Hematopoietic multipotent progenitor cell treated with erythropoietin and hydrocortisone succinate and interleukin-3 and kit ligand, for 4 days (in vitro differentiated cells): ENCODE measurements around the gene KLF13.

ENCODE experiments used
- DNase-seq: peaks from one replicate; pipeline ENCODE4 v3.0.0-alpha.2; 2015

The KLF13 gene

DNA sequence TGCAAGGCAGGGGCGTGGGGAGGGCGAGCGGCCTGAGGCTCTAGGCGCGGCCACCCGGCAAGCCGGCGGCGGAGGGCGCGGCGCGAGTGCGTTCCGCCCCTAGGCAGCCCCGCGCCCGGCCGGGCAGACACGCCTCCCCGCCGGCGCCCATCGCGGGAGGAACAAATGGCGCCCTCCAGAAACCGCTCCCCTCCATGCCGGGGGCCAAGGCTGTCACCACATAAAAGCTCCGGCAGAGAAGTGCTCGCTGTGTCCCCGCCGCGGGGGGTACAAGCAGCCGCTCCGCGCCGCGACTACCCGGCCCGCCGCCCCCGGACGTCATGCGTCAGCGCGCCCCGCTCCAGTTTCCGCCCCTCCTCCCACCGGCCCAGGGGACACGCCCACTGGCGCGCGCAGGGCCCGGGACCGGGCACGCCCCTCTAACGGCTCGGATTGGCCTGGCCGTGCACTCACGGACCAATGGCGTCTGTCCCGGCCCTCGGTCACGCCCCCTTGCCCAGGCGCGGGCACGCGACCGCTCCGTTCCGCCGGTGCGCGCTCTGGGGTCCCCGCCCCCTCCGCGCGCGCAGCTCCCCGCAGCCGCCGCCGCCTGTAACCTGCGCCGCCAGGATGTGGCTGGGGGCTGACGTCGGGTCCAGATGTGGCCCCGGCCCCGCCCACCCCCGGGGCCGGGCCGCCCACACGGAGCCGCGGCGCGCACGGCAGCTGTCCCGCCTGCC is at the start of gene KLF13:
Gene KLF13, plus strand, starts transcription at position 680 of the 719 bp plus-strand sequence. CDS start 378 bp downstream, outside the sequence.
- peak; percentile 98 for DNase-seq

DNA sequence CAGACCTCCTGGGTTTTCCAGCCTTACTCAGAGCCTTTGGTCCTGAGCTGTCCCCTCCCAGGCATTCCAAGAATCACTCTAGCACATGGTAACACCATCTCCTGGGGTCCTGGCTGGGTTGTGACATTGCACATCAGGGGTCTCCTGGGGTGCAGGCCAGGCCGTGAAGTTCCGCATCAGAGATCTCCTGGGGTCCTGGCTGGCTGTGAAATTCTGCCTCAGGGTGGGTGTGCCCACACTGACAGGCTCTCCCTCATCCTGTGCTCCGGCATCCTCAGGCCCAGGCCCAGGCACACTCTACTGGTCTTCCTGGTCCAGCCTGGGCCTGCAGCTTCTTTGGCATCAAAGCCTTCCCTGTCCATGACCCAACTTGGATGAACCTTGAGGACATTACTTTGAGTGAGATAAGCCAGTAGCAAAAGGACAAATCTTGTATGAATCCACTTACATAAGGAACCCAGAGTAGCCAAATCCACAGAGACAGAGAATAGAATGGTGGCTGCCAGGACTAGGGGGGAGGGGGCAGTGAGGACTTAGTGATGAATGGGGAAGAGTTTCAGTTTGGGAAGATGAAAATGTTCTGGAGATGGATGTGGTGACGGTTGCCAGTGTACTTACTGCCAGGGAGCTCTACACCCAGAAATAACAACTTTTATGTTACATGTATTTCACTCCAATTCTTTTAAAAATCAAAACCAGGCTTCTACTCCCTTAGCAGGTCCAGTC is 49.1 kb upstream of the KLF13 start:
- no peak for DNase-seq

DNA sequence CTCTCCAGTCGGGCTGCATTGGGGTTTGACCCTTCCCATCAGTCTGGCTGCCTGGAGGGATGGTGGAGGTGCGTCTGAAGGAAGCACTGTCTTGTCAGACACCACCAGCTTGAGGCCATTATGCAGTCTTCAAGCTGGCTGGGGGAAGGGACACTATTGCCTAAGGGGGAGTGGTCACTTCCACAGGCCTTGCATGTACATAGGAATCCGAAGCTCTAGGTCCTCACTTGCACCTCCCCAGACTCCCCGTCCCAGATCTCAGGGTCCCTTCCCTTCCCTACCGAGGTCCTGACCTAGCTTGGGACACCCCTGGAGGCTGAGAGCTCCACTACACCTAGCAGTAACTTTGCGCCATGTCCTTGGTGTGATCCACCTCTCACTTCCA is 48.6 kb upstream of the KLF13 start:
- DNase-seq = no peak

DNA sequence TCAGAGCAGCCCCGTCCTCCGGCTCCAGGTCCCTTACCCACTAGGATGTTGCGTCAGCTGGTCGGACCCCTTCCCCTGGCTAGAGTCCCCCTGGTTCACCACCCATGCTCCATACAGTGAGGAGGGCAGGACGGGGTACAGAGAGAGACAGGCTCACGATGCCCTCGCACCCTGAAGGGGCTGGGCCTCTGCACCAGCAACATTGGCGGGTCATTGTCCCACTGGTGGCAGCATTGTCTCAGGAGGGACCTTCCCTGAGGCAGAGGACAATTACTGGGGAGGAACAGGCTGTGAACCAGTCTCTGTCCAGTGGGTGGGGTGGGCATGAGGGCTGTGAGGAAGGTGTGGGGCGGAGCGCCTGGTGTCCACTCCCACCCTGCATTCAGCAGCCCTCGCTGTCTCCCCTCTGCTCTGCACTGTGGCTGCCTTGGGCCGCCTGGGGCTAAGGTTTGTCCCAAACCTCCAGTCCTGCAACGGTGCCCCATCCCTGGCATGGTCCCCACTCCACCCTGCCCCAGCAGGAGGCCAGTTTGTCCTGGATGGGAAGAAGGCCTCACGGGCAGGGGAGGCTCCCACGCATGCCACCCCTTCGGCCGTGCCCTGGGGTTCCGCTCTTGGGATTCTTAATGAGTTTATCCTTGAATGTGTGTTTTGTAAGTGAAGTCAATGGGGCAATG is 48.0 kb upstream of the KLF13 start:
- no peak for DNase-seq

DNA sequence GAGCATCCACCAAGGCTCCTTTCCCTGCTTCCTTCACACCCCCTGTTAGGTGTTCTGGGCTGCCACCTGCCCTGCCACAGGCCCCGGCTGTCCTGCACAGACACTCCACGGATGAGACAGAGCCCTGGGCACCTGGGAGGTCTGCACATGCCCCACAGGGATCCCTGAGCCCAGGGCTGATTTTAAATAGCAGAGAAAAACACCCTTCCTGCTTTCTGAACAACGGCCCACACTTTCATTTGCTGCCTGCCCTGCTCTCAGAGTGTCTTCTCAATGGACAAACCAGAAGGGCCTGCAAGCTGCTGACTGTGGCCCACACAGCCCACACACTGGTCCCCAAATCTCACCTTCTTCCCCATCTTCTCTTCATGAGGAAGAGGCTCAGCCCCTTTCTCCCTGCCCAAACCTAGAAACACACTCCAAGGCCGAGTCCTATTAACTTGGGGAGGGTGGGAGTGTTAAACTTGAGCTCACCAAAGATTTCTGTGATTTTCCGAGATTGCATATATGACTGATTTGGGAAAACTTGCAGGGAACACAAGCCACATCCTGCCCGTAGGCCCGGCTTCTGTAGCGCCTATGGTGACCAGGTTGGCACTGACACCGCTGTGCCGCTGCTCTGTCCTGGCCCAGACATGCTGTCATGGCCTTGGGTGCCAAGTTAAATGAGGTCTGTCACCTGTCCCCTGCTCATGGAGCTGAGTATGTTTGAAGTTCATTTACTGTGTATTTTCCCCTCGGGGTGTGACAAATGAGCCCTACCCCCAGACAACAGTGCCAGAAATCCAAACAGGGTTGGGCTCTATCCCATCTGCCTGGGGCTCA is 47.2 kb upstream of the KLF13 start:
- DNase-seq = no peak

DNA sequence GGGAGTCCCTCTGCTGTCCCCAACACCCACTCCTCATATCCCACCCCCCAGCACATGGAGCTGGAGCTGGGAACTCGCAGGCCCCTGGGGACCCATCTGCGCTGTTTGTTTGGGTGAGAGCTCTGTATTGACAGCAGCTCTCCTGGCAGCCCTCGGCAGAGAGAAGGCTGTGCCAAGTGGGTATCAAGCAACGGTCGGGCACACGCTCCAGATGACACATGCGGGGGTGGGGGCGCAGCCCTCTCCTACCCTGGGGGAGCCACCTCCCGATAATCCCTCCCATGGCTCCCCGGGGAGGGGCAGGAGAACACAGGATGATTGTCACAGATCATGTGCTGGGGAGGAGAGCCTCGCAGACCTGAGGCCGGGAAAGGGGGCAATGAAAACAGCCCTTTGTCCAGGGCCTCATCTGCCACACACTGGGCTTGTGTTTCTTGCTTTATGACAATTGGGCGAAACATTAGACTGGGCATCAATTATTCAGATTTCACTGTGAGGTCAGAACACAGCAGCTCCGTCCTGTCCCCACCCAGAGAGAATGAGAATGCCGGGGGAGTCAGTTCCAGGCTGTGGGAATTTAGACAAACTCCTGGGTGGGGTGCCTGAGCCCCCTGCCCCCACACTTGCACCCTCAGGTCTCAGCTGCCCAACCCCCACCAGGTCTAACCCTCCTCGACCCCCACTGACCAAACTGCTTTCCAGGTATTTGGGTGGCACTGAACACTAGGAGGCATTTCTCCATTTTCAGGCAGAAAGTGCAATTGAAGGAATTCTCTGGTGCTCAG is 46.4 kb upstream of the KLF13 start:
- DNase-seq = no peak

DNA sequence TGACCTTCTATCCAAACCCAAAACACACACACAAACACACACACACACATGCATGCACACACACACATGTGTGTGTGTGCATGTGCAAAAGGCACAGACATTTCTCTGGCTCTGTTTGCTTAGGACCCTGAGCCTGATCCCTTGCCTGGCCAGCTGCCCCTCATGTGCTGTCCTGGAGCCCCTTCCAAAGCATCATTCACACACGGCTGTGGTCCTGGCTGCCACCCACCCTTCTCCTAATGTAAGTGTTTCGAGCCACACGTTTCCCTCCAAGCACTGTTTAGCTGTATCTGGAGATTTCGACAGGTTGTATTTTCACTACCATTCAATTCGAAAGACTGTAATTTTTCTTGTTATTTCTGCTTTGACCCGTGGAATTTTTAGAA is 45.8 kb upstream of the KLF13 start:
- DNase-seq = no peak

DNA sequence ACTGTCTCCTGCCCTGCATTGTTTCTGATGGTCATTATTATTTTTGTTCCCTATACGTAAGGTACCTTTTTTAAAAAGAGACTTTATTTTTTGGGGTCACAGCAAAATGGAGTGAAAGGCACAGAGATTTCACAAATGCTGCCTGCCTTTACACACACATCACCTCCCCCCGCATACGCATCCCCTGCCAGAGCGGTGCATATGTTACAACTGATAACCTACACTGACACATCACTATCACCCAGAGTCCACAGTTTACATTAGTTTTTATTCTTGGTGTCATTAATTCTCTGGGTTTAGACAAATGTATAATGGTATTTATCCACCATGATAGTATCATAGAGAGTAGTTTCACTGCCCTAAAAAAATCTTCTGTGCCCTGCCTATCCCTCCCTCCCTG is 43.6 kb upstream of the KLF13 start:
- DNase-seq = peak; percentile 83

DNA sequence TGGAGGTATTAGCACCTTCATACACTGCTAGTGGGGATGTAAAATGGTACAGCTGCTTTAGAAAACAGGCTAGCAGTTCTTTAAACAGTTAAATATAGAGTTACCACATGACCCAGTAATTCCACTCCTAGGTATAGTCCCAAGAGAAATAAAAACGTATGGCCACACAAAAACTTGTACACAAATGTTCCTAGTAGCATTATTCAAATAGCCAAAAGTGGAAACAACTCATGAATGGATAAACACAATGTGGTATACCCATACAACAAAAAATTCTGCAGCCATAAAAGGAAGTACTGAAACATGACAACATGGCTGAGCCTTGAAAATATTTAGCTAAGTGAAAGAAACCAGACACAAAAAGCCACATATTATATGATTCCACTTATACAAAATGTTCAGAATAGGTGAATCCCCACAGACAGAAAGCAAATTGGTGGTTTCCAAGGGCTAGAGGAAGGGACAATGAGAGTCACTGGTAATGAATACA is 40.8 kb upstream of the KLF13 start:
- DNase-seq = no peak

DNA sequence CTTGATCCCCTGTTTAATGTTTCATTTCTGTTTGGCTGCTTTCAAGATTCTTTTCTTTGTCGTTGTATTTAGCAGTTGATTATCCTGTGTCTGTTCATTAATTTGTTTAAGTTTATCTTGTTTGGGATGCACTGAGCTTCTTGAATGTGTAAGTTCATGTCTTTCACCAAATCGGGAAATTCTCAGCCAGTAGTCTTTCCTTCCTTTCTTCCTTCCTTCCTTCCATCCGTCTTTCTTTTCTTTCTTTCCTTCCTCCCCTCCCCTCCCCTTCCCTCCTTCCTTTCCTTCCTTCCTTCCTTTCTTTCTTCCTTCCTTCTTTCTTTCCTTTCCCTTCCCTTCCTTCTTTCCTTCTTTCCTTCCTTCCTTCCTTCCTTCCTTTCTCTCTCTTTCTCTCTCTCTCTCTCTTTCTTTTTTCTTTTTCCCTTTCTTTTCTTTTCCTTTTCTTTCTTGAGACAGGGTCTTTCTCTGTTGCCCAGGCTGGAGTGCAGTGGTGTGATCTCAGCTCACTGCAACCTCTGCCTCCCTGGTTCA is 35.5 kb upstream of the KLF13 start:
- no peak for DNase-seq

DNA sequence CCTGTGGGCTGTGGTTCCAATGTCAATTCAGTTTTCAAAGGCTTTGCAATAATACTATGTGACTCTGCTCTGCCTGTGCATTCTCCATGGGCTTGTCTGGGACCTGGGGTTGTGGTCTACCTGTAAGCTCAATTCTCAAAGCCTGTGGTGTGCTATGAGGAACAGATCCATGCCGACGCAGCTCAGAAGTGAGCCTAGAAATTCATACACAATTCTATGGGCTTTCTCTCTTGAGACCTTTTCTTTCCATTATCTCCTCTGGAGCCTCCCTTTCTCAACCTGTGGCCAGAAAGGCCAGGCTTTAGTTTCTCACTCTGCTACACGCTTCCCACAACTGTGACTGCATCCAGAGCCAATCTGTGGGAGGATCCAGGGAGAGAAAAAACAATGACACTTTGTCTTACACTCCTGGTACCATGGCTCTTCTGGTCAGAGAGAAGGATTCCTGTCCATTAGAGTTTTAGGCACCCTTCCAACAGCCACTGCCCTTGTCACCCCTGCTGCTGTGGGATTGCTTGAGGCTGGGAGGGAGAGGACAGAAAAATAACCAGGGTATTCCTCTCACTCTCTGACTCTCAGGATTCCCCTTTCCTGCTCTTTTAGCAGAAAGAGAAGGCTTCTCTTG is 34.1 kb upstream of the KLF13 start:
- DNase-seq = no peak

DNA sequence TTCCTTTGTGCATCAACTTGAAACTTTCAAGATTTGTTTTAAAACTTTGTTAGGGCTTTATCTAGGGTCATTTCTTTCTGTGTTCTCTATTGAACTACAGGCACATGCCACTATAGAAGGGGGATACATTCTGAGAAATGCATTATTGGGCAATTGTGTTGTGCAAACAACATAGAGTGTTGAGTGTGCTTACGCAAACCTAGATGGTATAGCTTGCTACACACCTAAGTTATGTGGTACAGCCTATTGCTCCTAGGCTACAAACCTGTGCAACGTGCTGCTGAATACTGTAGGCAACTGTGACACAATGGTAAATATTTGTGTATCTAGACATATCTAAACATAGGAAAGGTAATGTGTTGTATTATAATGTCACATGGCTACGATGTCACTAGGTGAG is 33.0 kb upstream of the KLF13 start:
- DNase-seq = peak; percentile 55

DNA sequence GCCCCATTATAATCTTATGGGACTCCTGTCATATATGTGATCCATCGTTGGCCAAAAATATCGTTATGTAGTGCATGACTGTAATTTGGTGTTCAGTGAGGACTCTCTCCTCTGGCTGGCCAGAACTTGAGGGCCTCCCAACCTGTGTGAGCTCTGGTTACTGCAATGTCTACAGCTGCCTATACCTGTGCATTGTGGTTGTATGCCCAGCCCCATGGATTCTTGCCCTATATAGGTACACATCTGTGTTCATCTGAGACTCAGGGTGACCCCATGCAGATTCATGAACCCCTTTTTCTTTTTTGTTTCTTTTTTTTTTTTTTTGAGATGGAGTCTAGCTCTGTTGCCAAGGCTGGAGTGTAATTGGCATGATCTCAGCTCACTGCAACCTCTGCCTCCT is 32.6 kb upstream of the KLF13 start:
- no peak for DNase-seq

DNA sequence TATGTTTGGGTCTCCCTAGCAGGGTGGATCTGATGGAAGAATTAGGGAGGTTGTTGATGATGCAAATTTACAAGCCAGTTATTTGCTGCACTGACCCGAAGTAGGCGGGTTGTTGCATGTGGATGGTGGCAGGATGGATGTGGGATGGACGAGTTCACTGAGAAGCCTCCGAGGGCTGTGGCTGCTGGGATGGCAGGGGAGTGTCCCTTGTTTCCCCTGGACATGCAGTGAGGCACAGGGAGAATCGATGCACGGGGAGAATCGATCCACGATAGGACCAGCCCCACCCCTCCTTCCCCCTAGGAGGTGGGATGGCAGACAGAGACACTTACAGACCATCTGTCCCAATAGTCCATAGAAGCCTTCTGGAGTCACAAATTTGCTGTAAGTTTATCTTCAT is 31.0 kb upstream of the KLF13 start:
- DNase-seq = no peak

DNA sequence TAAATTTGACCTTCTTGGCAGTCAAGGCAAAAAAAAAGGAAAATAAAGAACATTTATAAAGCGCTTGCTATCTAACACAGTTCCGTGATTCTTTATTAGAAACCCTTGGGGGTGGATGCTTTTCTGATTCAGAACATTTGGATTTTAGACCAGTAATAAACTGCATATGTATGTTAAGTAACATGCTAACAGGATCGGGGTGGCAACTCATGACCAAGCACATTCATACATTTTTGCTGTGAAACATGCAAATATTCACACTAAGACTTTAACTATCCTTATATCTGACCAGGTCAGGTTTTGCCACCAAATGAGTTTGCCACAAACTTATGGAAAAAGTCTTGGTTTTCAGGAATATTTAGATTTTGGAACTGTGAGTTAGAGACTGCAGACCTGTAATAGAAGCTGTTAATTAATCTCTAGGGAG is 30.4 kb upstream of the KLF13 start:
- DNase-seq = no peak

DNA sequence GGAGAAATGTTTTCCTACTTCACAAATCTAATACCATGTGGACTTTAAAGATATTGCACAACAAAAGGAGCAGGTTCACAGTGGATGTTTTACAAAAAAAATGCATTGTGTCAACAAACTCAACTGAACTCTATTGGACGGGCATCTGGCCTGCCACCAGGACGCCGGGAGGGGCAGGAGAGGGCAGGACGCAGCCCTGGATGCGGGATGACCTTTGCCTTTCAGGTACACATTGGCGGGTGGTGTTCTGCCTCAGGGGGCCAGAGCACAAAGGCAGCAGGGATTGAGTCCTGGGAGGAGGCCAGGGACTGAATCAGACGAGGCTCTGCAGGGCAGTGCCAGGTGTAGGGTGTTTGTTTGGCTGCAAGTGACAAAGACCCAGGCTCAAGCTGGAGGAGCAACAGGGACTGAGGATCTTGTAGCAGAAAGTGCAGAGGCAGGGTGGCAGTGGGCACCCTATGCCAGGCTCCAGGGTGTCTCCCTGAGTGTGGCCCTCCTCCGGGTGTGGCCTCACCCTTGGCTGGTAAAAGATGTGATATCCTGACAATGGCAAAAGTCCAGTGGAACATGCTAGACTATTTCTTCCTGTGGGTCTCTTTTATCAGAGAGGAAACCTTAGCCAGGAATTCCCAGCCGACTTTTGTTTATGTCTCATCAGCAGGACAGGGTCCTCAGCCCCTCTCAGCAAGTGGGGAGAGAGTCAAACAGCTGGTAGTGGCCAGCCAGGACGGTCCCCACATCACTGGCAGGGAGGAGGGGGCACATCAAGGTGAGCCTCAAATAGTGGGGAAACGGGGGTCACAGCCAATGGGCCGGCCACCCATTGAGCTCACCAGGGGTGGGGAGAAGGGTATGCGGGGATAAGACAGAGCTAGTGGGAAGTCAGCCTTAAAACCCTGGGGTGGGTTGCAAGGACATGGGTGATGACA is 29.7 kb upstream of the KLF13 start:
- no peak for DNase-seq

DNA sequence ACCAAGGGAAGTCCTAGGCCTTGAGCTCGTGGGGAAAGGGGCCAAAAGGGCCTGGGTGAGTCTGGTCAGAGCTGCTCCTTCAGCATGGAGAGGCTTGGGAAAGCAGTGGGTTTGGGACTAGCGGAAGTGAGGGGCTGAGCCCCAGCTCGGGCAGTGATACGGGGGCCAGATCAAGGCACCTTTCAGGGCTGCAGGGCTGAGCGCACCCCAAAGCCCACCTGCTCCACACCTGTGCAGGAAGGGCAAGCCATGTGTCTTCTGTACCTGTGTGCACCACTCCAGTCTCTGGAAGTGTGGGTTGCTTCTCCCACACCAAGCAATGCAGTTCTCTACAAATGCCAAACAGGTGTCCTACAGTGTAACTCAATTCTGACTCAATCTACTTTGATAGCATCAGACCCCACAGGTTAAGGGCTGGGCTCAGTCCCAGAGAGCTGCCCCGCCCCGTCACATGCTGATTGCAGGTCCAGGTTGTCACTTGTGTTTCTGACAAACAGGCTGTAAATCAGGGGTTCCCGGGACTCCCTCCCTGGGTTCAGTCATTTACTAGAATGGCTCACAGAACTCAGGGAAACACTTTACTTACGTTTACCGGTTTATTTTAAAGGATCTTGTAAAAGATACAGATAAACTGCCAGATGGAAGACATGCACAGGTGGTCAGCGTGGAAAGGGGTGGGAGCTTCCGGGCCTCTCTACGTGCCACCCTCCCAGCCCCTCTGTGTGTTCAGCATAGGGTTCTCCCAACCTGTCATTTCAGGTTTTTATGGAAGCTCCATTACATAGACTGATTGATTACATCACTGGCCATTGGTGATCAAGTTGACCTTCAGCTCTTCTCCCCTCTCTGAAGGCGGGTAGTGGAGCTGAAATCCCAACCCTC is 28.8 kb upstream of the KLF13 start:
- no peak for DNase-seq

DNA sequence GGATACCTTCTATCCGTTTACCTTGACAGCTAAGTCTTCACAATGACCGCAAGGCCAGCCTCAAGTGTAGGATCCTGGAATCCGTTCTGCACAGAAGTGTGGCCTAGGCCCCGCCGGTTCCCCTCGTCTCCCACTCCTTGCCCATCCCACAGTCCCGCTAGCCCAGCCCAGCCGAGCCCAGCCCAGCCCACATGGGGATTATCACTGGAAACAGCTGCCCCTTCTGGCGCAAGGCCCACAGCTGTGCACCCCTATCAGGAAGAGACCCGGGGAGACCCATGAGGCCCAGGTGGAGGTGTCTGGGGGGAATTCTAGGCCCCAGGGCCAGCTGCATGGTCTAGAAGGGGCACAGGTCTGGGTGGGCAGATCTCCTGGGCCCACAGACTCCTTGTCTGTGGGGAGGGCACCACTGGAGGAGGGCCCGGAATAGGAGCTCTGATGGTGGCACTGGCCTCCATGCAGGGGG is 27.9 kb upstream of the KLF13 start:
- peak; percentile 79 for DNase-seq

DNA sequence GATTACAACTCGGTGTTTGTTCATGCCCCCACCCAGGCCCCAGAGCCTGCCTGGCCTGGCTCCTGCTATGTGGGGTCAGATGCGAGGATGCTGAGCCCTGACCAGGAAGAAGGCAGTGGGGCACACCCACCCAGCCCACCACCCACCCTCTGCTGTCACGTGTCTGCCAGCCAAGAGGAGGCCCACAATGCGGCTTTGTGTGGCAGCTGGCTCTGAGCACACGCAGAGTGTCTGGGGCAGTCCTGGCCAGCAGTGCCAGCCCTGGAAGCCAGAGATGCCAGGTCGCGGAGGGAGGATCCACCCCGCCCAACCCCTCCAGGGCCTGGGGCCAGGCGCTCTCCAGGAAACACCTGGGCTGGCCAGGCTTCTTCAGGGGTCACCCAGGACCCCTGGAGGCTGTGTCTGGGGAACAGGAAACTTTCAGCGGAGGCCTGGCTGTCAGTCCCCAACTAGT is 26.4 kb upstream of the KLF13 start:
- no peak for DNase-seq
